GM12878 (cell line): ENCODE data around the gene BLOC1S6. TPM values are rescaled to one million over a fixed set of nuclear protein-coding genes. Genes with fewer than 3 reads are reported as not detected.

Experiments used
- ATAC-seq: fragments of 200-7000 bp; cut with Tn5 transposase; 3 replicates; pipeline ENCODE4 v1.9.1; 2020; ENCODE audit warnings: mild to moderate bottlenecking, moderate library complexity
- BruUV-seq: library from RNA; stranded (reverse); fragments of 400-500 nt; replicated peaks from 2 replicates; lab custom pipeline; 2021; lab: Mats Ljungman, UMichigan
- CTCF ChIA-PET: fragments of 300-600 bp; sonication (Branson Sonifier 250); formaldehyde crosslinking; extraction: SDS; loops from one replicate; lab custom pipeline; 2021; ENCODE audit warnings: inconsistent platforms; lab: Yijun Ruan, JAX
- POLR2A ChIA-PET: fragments of 350-600 bp; formaldehyde crosslinking; extraction: SDS; loops from one replicate; lab custom pipeline; 2021; ENCODE audit warnings: inconsistent platforms; lab: Charles Lee
- RAD21 ChIA-PET: fragments of 300-600 bp; sonication (Branson Sonifier 250); formaldehyde crosslinking; loops from one replicate; lab custom pipeline; 2023; ENCODE audit warnings: antibody characterized with exemption; ENCODE audit not compliant: unreplicated experiment; lab: Charles Lee
- SMC1A ChIA-PET: fragments of 300-600 bp; sonication (Branson Sonifier 250); formaldehyde crosslinking; loops from one replicate; lab custom pipeline; 2023; ENCODE audit not compliant: unreplicated experiment, uncharacterized antibody; lab: Charles Lee
- DNase-seq: peaks from one replicate; pipeline ENCODE4 v3.0.0-alpha.2; 2011; ENCODE audit warnings: low read depth, low spot score
- FAIRE-seq: peaks from 3 replicates; lab custom pipeline; 2011; peaks lifted over from hg19 to GRCh38; lab: Jason Lieb, UNC
- H2AFZ ChIP-seq: 2 replicates; pipeline ENCODE4 v1.6.0; 2011; ENCODE audit warnings: low read depth, low read length, control low read depth; ENCODE audit not compliant: control insufficient read depth
- H3K27ac ChIP-seq: 2 replicates; pipeline ENCODE4 v1.5.1; 2011; ENCODE audit warnings: control low read depth; ENCODE audit not compliant: control insufficient read depth, insufficient read depth
- H3K27me3 ChIP-seq, 2 experiments: replicated peaks in 1 of 2; 2 replicates each; pipeline versions ENCODE4 v1.6.0 to v1.6.1; 2011; ENCODE audit warnings: low read length in 1 of 2; ENCODE audit not compliant: control insufficient read depth in 2 of 2, insufficient read depth in 2 of 2
- H3K36me3 ChIP-seq, 2 experiments: 2 replicates each; pipeline ENCODE4 v1.5.1; 2011; ENCODE audit warnings: low read length in 1 of 2; ENCODE audit not compliant: control insufficient read depth in 2 of 2, insufficient read depth in 2 of 2
- H3K4me1 ChIP-seq: 2 replicates; pipeline ENCODE4 v1.6.1; 2011; ENCODE audit warnings: mild to moderate bottlenecking, low read length, moderate library complexity, mixed read lengths; ENCODE audit not compliant: control insufficient read depth, insufficient read depth
- H3K4me2 ChIP-seq: 2 replicates; pipeline ENCODE4 v1.6.0; 2011; ENCODE audit warnings: control low read depth; ENCODE audit not compliant: control insufficient read depth, insufficient read depth
- H3K4me3 ChIP-seq: fragments of 200-600 bp; sonication (generic); 2 replicates; pipeline ENCODE4 v1.5.1; 2016
- H3K79me2 ChIP-seq: 2 replicates; pipeline ENCODE4 v1.6.0; 2011; ENCODE audit warnings: low read length; ENCODE audit not compliant: control insufficient read depth, insufficient read depth
- H3K9ac ChIP-seq: 2 replicates; pipeline ENCODE4 v1.8.0; 2011; ENCODE audit warnings: low read length, control low read depth, mixed read lengths; ENCODE audit not compliant: control insufficient read depth, insufficient read depth
- H3K9me3 ChIP-seq: replicated peaks from 3 replicates; pipeline ENCODE4 v1.5.1; 2011; ENCODE audit warnings: mild to moderate bottlenecking, low read length; ENCODE audit not compliant: control insufficient read depth, insufficient read depth
- H4K20me1 ChIP-seq: 2 replicates; pipeline ENCODE4 v1.6.0; 2011; ENCODE audit not compliant: control insufficient read depth, insufficient read depth
- MTA3 ChIP-seq: IDR thresholded peaks from 2 replicates; pipeline ENCODE4 v1.6.1; 2012; ENCODE audit warnings: low read length, inconsistent platforms, borderline replicate concordance
- PBX3 ChIP-seq: IDR thresholded peaks from 2 replicates; pipeline ENCODE4 v1.6.1; 2011; ENCODE audit warnings: mild to moderate bottlenecking, low read depth, low read length, moderate library complexity; ENCODE audit not compliant: insufficient replicate concordance
- RAD21 ChIP-seq: IDR thresholded peaks from 2 replicates; pipeline ENCODE4 v1.6.1; 2011; ENCODE audit warnings: mild to moderate bottlenecking, low read depth, low read length, moderate library complexity; ENCODE audit not compliant: insufficient read depth
- SMC3 ChIP-seq: IDR thresholded peaks from 2 replicates; pipeline ENCODE4 v1.6.1; 2011; ENCODE audit warnings: low read length, improper control_type of control experiment, borderline replicate concordance
- SPI1 ChIP-seq: IDR thresholded peaks from 2 replicates; pipeline ENCODE4 v1.6.1; 2011; ENCODE audit warnings: low read depth, mild to moderate bottlenecking, low read length, moderate library complexity, borderline replicate concordance; ENCODE audit not compliant: insufficient read depth
- ZNF592 ChIP-seq: fragments of 450-650 bp; IDR thresholded peaks from 2 replicates; pipeline ENCODE4 v1.6.1; 2017; ENCODE audit warnings: mild to moderate bottlenecking, moderate library complexity
- WGBS: methylation state at CpG from one replicate; pipeline ENCODE4 v1.1.6; 2016; ENCODE audit warnings: low lambda C conversion rate; ENCODE audit not compliant: insufficient replicate concordance, insufficient coverage; ENCODE audit errors: missing lambda C conversion rate; 5-methylcytosine and 5-hydroxymethylcytosine counted together
- in situ Hi-C: fragments of 300-500 bp; cut with MboI; formaldehyde crosslinking; loops from 9 replicates; pipeline ENCODE4 v1.14.3; 2018; ENCODE audit warnings: mixed read lengths
- intact Hi-C: fragments of 100-400 bp; cut with micrococcal nuclease; formaldehyde crosslinking; loops from one replicate; pipeline ENCODE4 v1.14.2; 2022; ENCODE audit not compliant: unreplicated experiment
- polyA plus RNA-seq, 11 experiments: library from polyadenylated mRNA; depleted of rRNA in 4 of 11; unstranded in 6 of 11; stranded (reverse) in 5 of 11; fragments of >200 nt; fragmentation: Nextera tagmentation in 4 of 11; fragmentation: Illumina TruSeq in 1 of 11; extraction: Ambion mirVana in 4 of 11; extraction: Trizol in 1 of 11; gene quantifications; 1 replicate in 1 of 11; 2 replicates in 10 of 11; pipeline versions ENCODE4 v1.2.1 to v1.2.3, GENCODE V29; 2011 to 2016; ENCODE audit warnings: inconsistent platforms in 2 of 11, missing spikeins in 2 of 11, low read depth in 1 of 11
- total RNA-seq, 4 experiments: library from RNA; depleted of rRNA in 3 of 4; stranded (reverse); fragments of >200 nt in 3 of 4; fragmentation: Illumina TruSeq in 1 of 4; extraction: Trizol in 1 of 4; gene quantifications; 2 replicates each; pipeline versions ENCODE4 v1.2.1 to v1.2.3, GENCODE V29; 2013 to 2021

BLOC1S6 gene
- total and polyA plus RNA-seq, 10 of the 15 experiments (the other 5 are each of a cell fraction or from before 2014, with no cell fraction given) = 13.5 to 48.8 (median 32.7) TPM

- POLR2A ChIA-PET = interaction anchor here (0.6 kb wide), 1 partner anchor 410 kb away, joined by 6 read pairs; no protein-coding TSS in a partner anchor
- CTCF ChIA-PET = interaction anchor here (0.7 to 5.5 kb wide), 7 partner anchors 13 to 177 kb away, joined by 3 to 42 read pairs (median 4); partner anchors contain the start of gene BLOC1S6
- peaks cover 2 to 7% of the 10 kb centered on the region in 2 experiments; a peak in 2 of 4 replicates for H3K36me3 ChIP-seq
- RAD21 ChIA-PET = interaction anchor here (1.0 to 1.2 kb wide), 2 partner anchors 20 to 176 kb away, joined by 3 read pairs; partner anchors contain the start of gene BLOC1S6
- no peak overlapping the region for H3K4me3 ChIP-seq
- ATAC-seq (no peak), FAIRE-seq (no peak), DNase-seq (no peak)
- no peaks in the 10 kb centered on the region for H4K20me1 ChIP-seq
- no peaks in the 10 kb centered on the region; the same call in 2 of the 3 replicates for H3K9me3 ChIP-seq
- intact Hi-C loops = no loop called here
- 77% methylated on average over 1 of the region's 1 CpG for WGBS
- SMC1A ChIA-PET = interaction anchor here (0.9 to 1.5 kb wide), 5 partner anchors 13 to 148 kb away, joined by 3 to 7 read pairs (median 4); no protein-coding TSS in a partner anchor
- H3K27ac ChIP-seq = no peak overlapping the region
- in situ Hi-C loops = no loop called here
- TF ChIP-seq SPI1 (0 out of 2 replicates have a peak, but pooled peaks have one; percentile 36), PBX3 (no peak)
- TF ChIP-seq, all 136 proteins: peak for 1
- BruUV-seq = TSS peak; percentile 48
- Histone ChIP-seq H3K27me3 (no peaks in the 10 kb centered on the region), H3K4me2 (no peak overlapping the region), H2AFZ (no peak overlapping the region), H3K9ac (no peak overlapping the region), H3K79me2 (no peaks in the 10 kb centered on the region), H3K4me1 (peaks cover 14% of the 10 kb centered on the region)
Observed at GRCh38 chr15:45606841-45607240, 19.7 kb downstream of the BLOC1S6 start.

- H2AFZ ChIP-seq = no peak overlapping the region
- in situ Hi-C loops = loop anchor here (5.0 kb wide), 1 partner anchor 154 kb away; no protein-coding TSS in a partner anchor
- H3K27me3 ChIP-seq = no peaks in the 10 kb centered on the region
- H3K9me3 ChIP-seq = no peaks in the 10 kb centered on the region
- peaks cover 2 to 3% of the 10 kb centered on the region in 2 experiments; a peak in 2 of 4 replicates for H3K36me3 ChIP-seq
- no peaks in the 10 kb centered on the region for H3K79me2 ChIP-seq
- no peak overlapping the region for H3K9ac ChIP-seq
- no peak overlapping the region for H3K4me2 ChIP-seq
- DNase-seq (no peak), FAIRE-seq (peak; percentile 57), ATAC-seq (peak; percentile 43; the same call in 1 of the 3 replicates)
- H3K4me1 ChIP-seq = no peaks in the 10 kb centered on the region; the same call in 1 of the 2 replicates
- H3K4me3 ChIP-seq = no peak overlapping the region
- no TSS peak for BruUV-seq
- WGBS = 15% methylated on average over 4 of the region's 4 CpGs
- CTCF ChIA-PET = interaction anchor here (0.5 to 7.3 kb wide), 34 partner anchors 8 to 448 kb away, joined by 3 to 245 read pairs (median 4); partner anchors contain the start of genes BLOC1S6 and SQOR
- RAD21 ChIA-PET = interaction anchor here (0.6 to 4.7 kb wide), 21 partner anchors 15 to 453 kb away, joined by 3 to 83 read pairs (median 5); partner anchors contain the start of gene BLOC1S6
- POLR2A ChIA-PET = interaction anchor here (0.7 kb wide), 1 partner anchor 153 kb away, joined by 3 read pairs; no protein-coding TSS in a partner anchor
- H3K27ac ChIP-seq = no peak overlapping the region
- H4K20me1 ChIP-seq = no peaks in the 10 kb centered on the region
- SMC1A ChIA-PET = interaction anchor here (0.6 to 6.8 kb wide), 15 partner anchors 9 to 410 kb away, joined by 3 to 115 read pairs (median 4); partner anchors contain the start of gene BLOC1S6
- intact Hi-C loops = loop anchor here (10.0 kb wide), 1 partner anchor 407 kb away; no protein-coding TSS in a partner anchor
- TF ChIP-seq SMC3 (peak; percentile 40; the same call in 1 of the 2 replicates), RAD21 (peak; percentile 61), ZNF592 (0 out of 2 replicates have a peak, but pooled peaks have one; percentile 8), MTA3 (no peak)
Observed at GRCh38 chr15:45611305-45611704, 24.1 kb downstream of the BLOC1S6 start.
